Endodermal cell (in vitro differentiated cells): ENCODE results near the gene WAS. TPM values are rescaled to one million over a fixed set of nuclear protein-coding genes. Genes with fewer than 3 reads are reported as not detected.

Experiments used
- DNase-seq: peaks from one replicate; pipeline ENCODE4 v3.0.0-alpha.2; 2017
- H3K27ac ChIP-seq: 2 replicates; pipeline ENCODE4 v1.5.1; 2013; ENCODE audit warnings: mild to moderate bottlenecking, low read depth, low read length, moderate library complexity
- H3K27me3 ChIP-seq: 2 replicates; pipeline ENCODE4 v1.6.1; 2013; ENCODE audit warnings: mild to moderate bottlenecking, low read length, moderate library complexity; ENCODE audit not compliant: insufficient read depth, control insufficient read depth, poor library complexity, severe bottlenecking
- H3K36me3 ChIP-seq: 2 replicates; pipeline ENCODE4 v1.7.0; 2013; ENCODE audit warnings: mild to moderate bottlenecking, low read length, moderate library complexity; ENCODE audit not compliant: control insufficient read depth, insufficient read depth
- H3K4me1 ChIP-seq: one replicate; pipeline ENCODE4 v1.7.0; 2013; ENCODE audit warnings: low read length; ENCODE audit not compliant: control insufficient read depth, insufficient read depth
- H3K4me3 ChIP-seq: 2 replicates; pipeline ENCODE4 v1.5.1; 2013; ENCODE audit warnings: mild to moderate bottlenecking, low read length, moderate library complexity
- H3K9ac ChIP-seq: 2 replicates; pipeline ENCODE4 v1.6.1; 2013; ENCODE audit warnings: mild to moderate bottlenecking, low read length, moderate library complexity; ENCODE audit not compliant: poor library complexity, severe bottlenecking; ENCODE audit errors: extremely low read depth
- H3K9me3 ChIP-seq: 2 replicates; pipeline ENCODE4 v1.6.1; 2013; ENCODE audit warnings: mild to moderate bottlenecking, low read length, moderate library complexity; ENCODE audit not compliant: control insufficient read depth
- H3K27ac Mint-ChIP-seq: 2 replicates; pipeline ENCODE4 v1.8.0; 2020; ENCODE audit warnings: mixed read lengths
- H3K27me3 Mint-ChIP-seq: 2 replicates; pipeline ENCODE4 v1.8.0; 2021; ENCODE audit warnings: mild to moderate bottlenecking, mixed read lengths; ENCODE audit not compliant: insufficient read depth
- H3K36me3 Mint-ChIP-seq: 2 replicates; pipeline ENCODE4 v1.8.0; 2020; ENCODE audit warnings: low read depth, mixed read lengths
- H3K4me1 Mint-ChIP-seq: 2 replicates; pipeline ENCODE4 v1.8.0; 2020; ENCODE audit warnings: mixed read lengths
- H3K4me3 Mint-ChIP-seq: 2 replicates; pipeline ENCODE4 v1.8.0; 2020; ENCODE audit warnings: mild to moderate bottlenecking, moderate library complexity, mixed read lengths
- H3K9me3 Mint-ChIP-seq: 2 replicates; pipeline ENCODE4 v1.8.0; 2020; ENCODE audit warnings: mild to moderate bottlenecking, mixed read lengths
- WGBS, 2 experiments: methylation state at CpG; one replicate each; pipeline versions ENCODE4 v1.1.5 to v1.1.7; 2013; ENCODE audit warnings: missing lambda C conversion rate in 2 of 2, mixed read lengths in 1 of 2; ENCODE audit not compliant: insufficient coverage in 1 of 2, insufficient read length in 1 of 2; 5-methylcytosine and 5-hydroxymethylcytosine counted together
- total RNA-seq, 2 donors: library from RNA; stranded (reverse); fragmentation: NEBNext Ultra II Directional in 1 of 2; extraction: Animal tissue kit (Norgen Biotek cat#: 25700) in 1 of 2; gene quantifications; 2 replicates in 1 of 2; 3 replicates in 1 of 2; pipeline ENCODE4 v1.2.1, GENCODE V29; 2021
- TF ChIP-seq, protein P1 (sequence below): fragments of 200-600 bp; sonication (generic); conservative IDR thresholded peaks from 2 replicates; pipeline ENCODE4 v1.5.0; 2021; ENCODE audit warnings: antibody characterized with exemption, mild to moderate bottlenecking

WAS gene
- total RNA-seq, 2 donors from 2014 or later: 0.51 to 0.84 TPM

DNA sequence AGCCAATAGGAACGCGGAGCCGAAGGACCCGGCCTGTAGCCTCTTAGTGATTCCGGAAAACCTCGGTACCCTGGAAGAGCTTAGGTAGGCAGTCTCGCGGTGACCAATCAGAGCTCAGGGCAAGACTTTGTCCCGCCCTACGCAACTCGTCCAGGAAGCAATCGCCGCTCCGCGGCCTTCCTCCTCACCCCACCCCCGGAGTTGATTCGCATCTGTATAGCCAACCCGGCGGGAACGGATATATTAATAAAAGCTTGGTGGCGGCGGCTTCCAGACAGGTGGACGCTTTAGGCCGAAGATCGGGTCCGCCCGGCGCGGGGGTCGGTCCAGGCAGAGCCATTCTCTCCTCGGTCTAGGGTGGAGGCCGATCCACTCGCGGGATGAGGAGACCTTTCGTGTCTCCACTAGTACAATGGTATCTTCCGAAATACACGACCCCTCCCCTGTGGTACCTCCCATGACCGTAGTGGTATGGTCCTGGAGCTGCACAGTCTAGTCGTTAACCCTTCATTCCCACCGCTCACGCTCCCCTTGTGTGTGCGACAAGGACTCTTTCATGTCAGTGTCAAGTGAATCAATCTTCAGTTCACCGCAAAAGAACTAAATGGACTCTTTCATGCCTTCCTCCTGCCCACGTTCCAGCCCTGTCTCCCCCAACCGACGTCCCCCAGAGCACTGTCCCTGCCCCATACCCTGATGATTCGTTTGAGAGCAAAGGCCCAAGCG lies 53.8 kb downstream of the WAS start:
- DNase-seq: peak; percentile 94
- no peaks in the 10 kb centered on the region for H3K9me3 ChIP-seq
- Mint-ChIP-seq H3K4me3 (peak overlapping the region; percentile 77), H3K9me3 (peaks cover 61% of the 10 kb centered on the region), H3K27ac (peak overlapping the region; percentile 83), H3K27me3 (no peaks in the 10 kb centered on the region), H3K36me3 (no peaks in the 10 kb centered on the region), H3K4me1 (peaks cover 5% of the 10 kb centered on the region)
- no peak overlapping the region for H3K9ac ChIP-seq
- no peaks in the 10 kb centered on the region for H3K27me3 ChIP-seq
- peak overlapping the region; percentile 52 for H3K27ac ChIP-seq
- H3K4me1 ChIP-seq: no peaks in the 10 kb centered on the region
- TF ChIP-seq, protein P1, sequence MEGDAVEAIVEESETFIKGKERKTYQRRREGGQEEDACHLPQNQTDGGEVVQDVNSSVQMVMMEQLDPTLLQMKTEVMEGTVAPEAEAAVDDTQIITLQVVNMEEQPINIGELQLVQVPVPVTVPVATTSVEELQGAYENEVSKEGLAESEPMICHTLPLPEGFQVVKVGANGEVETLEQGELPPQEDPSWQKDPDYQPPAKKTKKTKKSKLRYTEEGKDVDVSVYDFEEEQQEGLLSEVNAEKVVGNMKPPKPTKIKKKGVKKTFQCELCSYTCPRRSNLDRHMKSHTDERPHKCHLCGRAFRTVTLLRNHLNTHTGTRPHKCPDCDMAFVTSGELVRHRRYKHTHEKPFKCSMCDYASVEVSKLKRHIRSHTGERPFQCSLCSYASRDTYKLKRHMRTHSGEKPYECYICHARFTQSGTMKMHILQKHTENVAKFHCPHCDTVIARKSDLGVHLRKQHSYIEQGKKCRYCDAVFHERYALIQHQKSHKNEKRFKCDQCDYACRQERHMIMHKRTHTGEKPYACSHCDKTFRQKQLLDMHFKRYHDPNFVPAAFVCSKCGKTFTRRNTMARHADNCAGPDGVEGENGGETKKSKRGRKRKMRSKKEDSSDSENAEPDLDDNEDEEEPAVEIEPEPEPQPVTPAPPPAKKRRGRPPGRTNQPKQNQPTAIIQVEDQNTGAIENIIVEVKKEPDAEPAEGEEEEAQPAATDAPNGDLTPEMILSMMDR: no peak
- H3K36me3 ChIP-seq: no peaks in the 10 kb centered on the region
- 0 to 2% methylated on average over 4 to 48 of the region's 48 CpGs for WGBS, 2 experiments
- peak overlapping the region; percentile 78 for H3K4me3 ChIP-seq

DNA sequence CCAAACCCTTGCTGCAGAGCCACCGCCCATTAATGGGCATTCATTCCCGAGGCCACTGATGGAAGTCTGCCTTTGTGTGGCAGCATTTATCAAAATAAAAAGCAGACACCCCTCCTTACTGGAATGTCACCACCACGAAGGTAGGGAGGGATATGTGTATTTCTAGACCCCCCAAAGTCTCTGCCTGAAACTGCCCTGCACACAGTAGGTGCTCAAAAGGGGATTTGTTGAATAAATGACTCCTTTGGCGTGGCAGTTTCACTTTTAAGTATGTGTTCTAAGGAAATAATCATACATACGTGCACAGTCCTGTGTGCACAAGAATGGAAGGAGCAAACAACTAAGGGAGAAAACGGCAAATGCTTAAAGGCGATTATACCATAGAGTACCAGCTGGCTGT lies 54.3 kb downstream of the WAS start:
- Histone ChIP-seq H3K9ac (no peak overlapping the region), H3K27ac (peak overlapping the region; percentile 52), H3K9me3 (no peaks in the 10 kb centered on the region), H3K36me3 (no peaks in the 10 kb centered on the region), H3K27me3 (no peaks in the 10 kb centered on the region), H3K4me1 (no peaks in the 10 kb centered on the region), H3K4me3 (peak overlapping the region; percentile 78)
- peaks cover 63% of the 10 kb centered on the region for H3K9me3 Mint-ChIP-seq
- peaks cover 5% of the 10 kb centered on the region for H3K4me1 Mint-ChIP-seq
- peak overlapping the region; percentile 77 for H3K4me3 Mint-ChIP-seq
- H3K27ac Mint-ChIP-seq: peak overlapping the region; percentile 83
- TF ChIP-seq, protein P1: no peak
- no peaks in the 10 kb centered on the region for H3K27me3 Mint-ChIP-seq
- no peaks in the 10 kb centered on the region for H3K36me3 Mint-ChIP-seq
- WGBS, 2 experiments: 72 to 100% methylated on average over 2 to 7 of the region's 7 CpGs
- DNase-seq: no peak

Other genes starting within 250 kb of the WAS start
- 10 to 100 TPM; 22.4 to 40.7 TPM for gene SLC38A5, start 213.5 kb upstream of the WAS start, total RNA-seq
- 10 to 100 TPM; 47.3 to 54.3 TPM for gene FTSJ1, start 207.6 kb upstream of the WAS start, total RNA-seq
- 10 to 100 TPM; 51.1 to 54.4 TPM for gene PORCN, start 174.8 kb upstream of the WAS start, total RNA-seq
- 100 to 1,000 TPM; 105 to 119 TPM for gene EBP, start 162.0 kb upstream of the WAS start, total RNA-seq
- gene TBC1D25, start 144.1 kb upstream of the WAS start, total RNA-seq: 1 to 10 TPM; 7.0 to 7.6 TPM
- 100 to 1,000 TPM; 183 to 189 TPM for gene RBM3, start 109.3 kb upstream of the WAS start, total RNA-seq
- gene WDR13, start 86.3 kb upstream of the WAS start, total RNA-seq: 10 to 100 TPM; 51.3 to 51.9 TPM
- gene SUV39H1, start 12.9 kb downstream of the WAS start, total RNA-seq: 10 to 100 TPM in 1 of 2 donors, 1 to 10 TPM in 1; 7.8 to 10.6 TPM
- gene GLOD5, start 77.9 kb downstream of the WAS start, total RNA-seq: not detected
- not detected for gene GATA1, start 102.8 kb downstream of the WAS start, total RNA-seq
- gene HDAC6, start 118.3 kb downstream of the WAS start, total RNA-seq: 100 to 1,000 TPM; 121 to 135 TPM
- not detected for gene ERAS, start 142.7 kb downstream of the WAS start, total RNA-seq
- gene PCSK1N, start 151.8 kb downstream of the WAS start, total RNA-seq: 1 to 10 TPM; 2.9 to 4.0 TPM
- gene TIMM17B, start 214.0 kb downstream of the WAS start, total RNA-seq: 10 to 100 TPM; 78.6 to 83.3 TPM
- 10 to 100 TPM; 46.6 to 69.0 TPM for gene PQBP1, start 214.1 kb downstream of the WAS start, total RNA-seq
- gene SLC35A2, start 227.8 kb downstream of the WAS start, total RNA-seq: 10 to 100 TPM; 22.8 to 24.7 TPM
- gene PIM2, start 235.2 kb downstream of the WAS start, total RNA-seq: 10 to 100 TPM; 26.2 to 94.0 TPM